CD8-positive, alpha-beta memory T cell (primary cell): ENCODE data around the gene GPHA2. TPM values are rescaled to one million over a fixed set of nuclear protein-coding genes. Genes with fewer than 3 reads are reported as not detected.
A peak's percentile ranks its signal among the peaks of the same experiment; 100 is the strongest.

ENCODE experiments used
- CTCF ChIA-PET: fragments of 350-600 bp; sonication (Branson Sonifier 250); formaldehyde crosslinking; loops from one replicate; lab custom pipeline; 2021; ENCODE audit warnings: antibody characterized with exemption; lab: Charles Lee
- POLR2A ChIA-PET: fragments of 350-600 bp; sonication (Branson Sonifier 250); formaldehyde crosslinking; loops from one replicate; lab custom pipeline; 2021; ENCODE audit warnings: antibody characterized with exemption; lab: Charles Lee
- DNase-seq, 5 donors: peaks; one replicate each; pipeline versions ENCODE4 v3.0.0 to v3.0.0-alpha.2; 2020 to 2022; ENCODE audit warnings: mixed read lengths in 1 of 5
- H3K27ac ChIP-seq: one replicate; pipeline ENCODE4 v1.7.0; 2013; ENCODE audit warnings: low read depth, mild to moderate bottlenecking, low read length, moderate library complexity
- H3K27me3 ChIP-seq: 2 replicates; pipeline ENCODE4 v1.7.0; 2013; ENCODE audit warnings: low read length, mild to moderate bottlenecking; ENCODE audit not compliant: insufficient read depth, poor library complexity, severe bottlenecking
- H3K36me3 ChIP-seq: 2 replicates; pipeline ENCODE4 v1.7.0; 2013; ENCODE audit warnings: mild to moderate bottlenecking, low read length, moderate library complexity; ENCODE audit not compliant: insufficient read depth
- H3K4me1 ChIP-seq: 2 replicates; pipeline ENCODE4 v1.7.0; 2013; ENCODE audit warnings: mild to moderate bottlenecking, low read length, moderate library complexity; ENCODE audit not compliant: insufficient read depth
- H3K4me3 ChIP-seq: 2 replicates; pipeline ENCODE4 v1.7.0; 2013; ENCODE audit warnings: mild to moderate bottlenecking, low read length
- H3K9me3 ChIP-seq: 2 replicates; pipeline ENCODE4 v1.7.0; 2013; ENCODE audit warnings: mild to moderate bottlenecking, low read length
- H3K27ac Mint-ChIP-seq, 8 donors: one replicate each; pipeline ENCODE4 v1.8.0; 2020 to 2021; ENCODE audit warnings: mixed read lengths in 8 of 8, mild to moderate bottlenecking in 6 of 8, inconsistent platforms in 3 of 8, moderate library complexity in 3 of 8
- H3K27me3 Mint-ChIP-seq, 2 donors: one replicate each; pipeline ENCODE4 v1.8.0; 2020 to 2021; ENCODE audit warnings: mixed read lengths in 2 of 2, mild to moderate bottlenecking in 1 of 2, moderate library complexity in 1 of 2
- H3K36me3 Mint-ChIP-seq, 3 donors: one replicate each; pipeline ENCODE4 v1.8.0; 2020 to 2021; ENCODE audit warnings: mixed read lengths in 3 of 3, inconsistent platforms in 1 of 3, mild to moderate bottlenecking in 1 of 3
- H3K4me1 Mint-ChIP-seq, 3 donors: one replicate each; pipeline ENCODE4 v1.8.0; 2020 to 2021; ENCODE audit warnings: mixed read lengths in 3 of 3, inconsistent platforms in 1 of 3, mild to moderate bottlenecking in 1 of 3
- H3K4me3 Mint-ChIP-seq, 7 donors: one replicate each; pipeline ENCODE4 v1.8.0; 2020 to 2021; ENCODE audit warnings: mixed read lengths in 7 of 7, mild to moderate bottlenecking in 6 of 7, moderate library complexity in 4 of 7, inconsistent platforms in 2 of 7
- H3K9me3 Mint-ChIP-seq, 5 donors: one replicate each; pipeline ENCODE4 v1.8.0; 2020 to 2022; ENCODE audit warnings: mixed read lengths in 5 of 5, mild to moderate bottlenecking in 3 of 5, moderate library complexity in 2 of 5, inconsistent platforms in 1 of 5
- polyA plus RNA-seq: library from polyadenylated mRNA; unstranded; fragments of 300-500 nt; fragmentation: Illumina TruSeq; gene quantifications from one replicate; pipeline ENCODE4 v1.2.3, GENCODE V29; 2021
- total RNA-seq, 2 experiments: library from RNA; stranded (reverse); gene quantifications; one replicate each; pipeline ENCODE4 v1.2.3, GENCODE V29; 2021

GPHA2 gene
- total and polyA plus RNA-seq, 3 experiments from 2014 or later = not detected

DNA sequence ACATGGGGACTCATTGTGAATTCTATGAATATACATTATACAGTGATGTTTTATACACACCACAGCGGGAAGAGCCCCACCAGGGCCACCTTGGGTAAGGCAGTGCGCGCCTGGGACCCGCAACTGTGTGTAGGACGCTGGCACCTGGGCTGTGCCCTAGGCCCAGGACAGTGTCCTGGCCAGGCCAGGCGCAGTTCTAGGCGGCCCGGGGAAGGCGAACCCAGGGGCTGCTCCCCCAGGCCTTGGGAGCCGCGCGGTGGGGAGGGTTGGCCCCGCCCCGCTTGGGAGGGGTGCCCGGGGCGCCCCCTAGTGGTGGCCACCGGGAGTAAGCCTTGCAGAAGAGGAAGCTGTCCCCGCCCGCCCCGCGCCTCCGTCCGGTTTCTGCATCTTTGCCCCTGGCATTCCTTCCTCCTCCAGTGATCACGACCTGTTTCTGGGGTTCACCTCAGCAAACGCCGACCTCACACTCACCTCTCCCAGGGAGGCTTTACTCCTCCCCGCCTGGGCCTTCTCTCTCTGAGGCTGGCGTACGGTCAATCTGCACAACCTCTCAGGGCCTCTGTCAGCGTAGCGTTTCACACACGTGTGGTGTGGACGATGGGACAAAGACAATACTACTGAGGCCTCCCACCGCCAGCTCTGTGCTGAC, 47.8 kb downstream of the GPHA2 start:
- Histone ChIP-seq H3K27me3 (no peaks in the 10 kb centered on the region), H3K4me1 (peaks cover 29% of the 10 kb centered on the region), H3K9me3 (no peaks in the 10 kb centered on the region), H3K36me3 (no peaks in the 10 kb centered on the region), H3K27ac (peak overlapping the region; percentile 75), H3K4me3 (peak overlapping the region; percentile 60)
- ChIA-PET CTCF (interaction anchor here (0.6 to 29.6 kb wide), 7 partner anchors 8 to 33 kb away, joined by 3 to 1256 read pairs (median 4); partner anchors contain the start of genes ATG2A, CDC42BPG and EHD1), POLR2A (interaction anchor here (0.5 to 1.9 kb wide), 10 partner anchors 9 to 109 kb away, joined by 3 to 12 read pairs (median 6); partner anchors contain the start of gene EHD1)
- peak overlapping the region in 7 of 8 donors; percentile 26 to 95 (median 85) for H3K27ac Mint-ChIP-seq
- H3K27me3 Mint-ChIP-seq = no peaks in the 10 kb centered on the region
- H3K9me3 Mint-ChIP-seq = no peaks in the 10 kb centered on the region
- peak overlapping the region; percentile 35 to 87 (median 78) for H3K4me3 Mint-ChIP-seq
- DNase-seq = peak; percentile 78 to 89 (median 84)
- H3K36me3 Mint-ChIP-seq = no peaks in the 10 kb centered on the region
- H3K4me1 Mint-ChIP-seq = peaks cover 24 to 41% (median 24%) of the 10 kb centered on the region in 3 donors

DNA sequence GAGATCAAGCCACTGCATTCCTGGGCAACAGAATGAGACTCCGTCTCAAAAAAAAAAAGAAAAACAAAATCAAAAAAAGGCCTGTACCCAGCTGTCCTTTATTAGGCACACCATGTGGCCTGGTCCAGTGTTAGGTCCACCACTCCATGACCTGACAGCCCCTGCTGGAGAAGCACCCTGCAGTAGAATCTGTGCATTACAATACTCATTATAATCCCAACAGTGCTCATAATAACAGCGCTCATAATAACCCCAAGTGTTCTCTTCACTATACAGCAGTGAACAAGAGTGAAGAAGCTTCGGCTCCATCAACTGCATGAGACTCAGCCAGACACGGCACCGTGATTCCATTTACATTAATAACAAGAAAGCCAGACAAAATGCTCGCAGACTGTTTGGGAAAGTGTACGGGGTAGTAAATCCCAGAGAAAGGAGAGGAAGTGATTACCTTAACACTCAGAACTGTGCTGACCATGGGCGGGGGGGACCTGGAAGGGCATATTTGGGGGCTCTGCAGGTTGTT, 48.4 kb downstream of the GPHA2 start:
- peak overlapping the region; percentile 75 for H3K27ac ChIP-seq
- DNase-seq = no peak
- Mint-ChIP-seq H3K27me3 (no peaks in the 10 kb centered on the region), H3K9me3 (no peaks in the 10 kb centered on the region), H3K36me3 (no peaks in the 10 kb centered on the region), H3K4me1 (peaks cover 24 to 42% (median 24%) of the 10 kb centered on the region in 3 donors), H3K4me3 (peak overlapping the region in 2 of 7 donors; percentile 51 to 68), H3K27ac (peak overlapping the region in 6 of 8 donors; percentile 10 to 91 (median 84))
- no peaks in the 10 kb centered on the region for H3K27me3 ChIP-seq
- ChIA-PET CTCF (interaction anchor here (1.0 to 29.6 kb wide), 5 partner anchors 9 to 33 kb away, joined by 3 to 1256 read pairs (median 19); partner anchors contain the start of genes ATG2A, CDC42BPG and EHD1), POLR2A (interaction anchor here (0.5 to 1.9 kb wide), 7 partner anchors 9 to 232 kb away, joined by 3 to 12 read pairs (median 6); partner anchors contain the start of gene EHD1)
- peaks cover 29% of the 10 kb centered on the region for H3K4me1 ChIP-seq
- H3K9me3 ChIP-seq = no peaks in the 10 kb centered on the region
- H3K36me3 ChIP-seq = no peaks in the 10 kb centered on the region
- H3K4me3 ChIP-seq = no peak overlapping the region

DNA sequence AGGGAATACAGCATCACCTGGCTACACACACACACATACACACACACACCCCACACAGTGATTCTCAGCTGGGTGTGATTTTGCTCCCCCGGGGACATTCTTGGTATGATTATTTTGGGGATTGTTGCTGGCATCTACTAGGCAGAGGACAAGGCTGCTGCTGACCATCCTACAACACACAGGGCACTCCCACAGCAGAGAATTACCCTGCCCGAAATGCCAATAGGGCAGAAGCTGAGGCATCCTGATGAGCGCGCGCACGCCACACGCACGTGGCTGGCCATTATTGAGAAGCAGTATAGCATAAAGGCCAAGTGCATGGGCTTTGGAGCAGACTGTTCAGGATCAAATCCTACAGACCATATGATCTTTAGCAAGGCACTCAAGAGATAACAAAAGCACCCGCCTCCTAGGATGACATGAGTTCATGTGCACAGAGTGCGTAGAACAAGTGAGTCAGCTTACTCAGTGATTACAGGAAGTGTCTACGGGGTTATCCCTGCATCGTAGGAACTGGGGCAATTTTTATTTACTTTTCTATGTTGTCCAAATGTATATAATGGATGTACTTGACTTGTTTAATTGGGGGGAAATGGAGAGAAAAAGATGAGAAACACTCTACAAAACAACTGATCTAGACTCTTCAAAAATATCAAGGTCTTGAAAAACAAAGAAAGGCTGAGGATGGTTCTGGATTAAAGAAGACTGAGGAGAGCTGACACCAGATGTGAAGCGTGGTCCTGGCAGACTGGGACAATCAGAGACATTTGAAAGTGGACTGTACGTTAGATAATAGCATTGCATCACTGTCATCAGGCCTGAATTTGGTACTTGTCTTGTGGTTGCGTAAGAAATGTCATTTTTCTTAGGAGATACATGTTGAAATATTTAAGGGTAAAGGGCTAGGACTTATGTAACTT, 50.1 kb downstream of the GPHA2 start:
- CTCF ChIA-PET = interaction anchor here (1.4 to 29.6 kb wide), 6 partner anchors 8 to 129 kb away, joined by 4 to 1256 read pairs (median 10); partner anchors contain the start of genes ARL2, CDC42BPG and EHD1
- H3K27me3 ChIP-seq = no peaks in the 10 kb centered on the region
- no peak overlapping the region for H3K4me3 ChIP-seq
- no peaks in the 10 kb centered on the region for H3K9me3 Mint-ChIP-seq
- no peak for DNase-seq
- peak overlapping the region; percentile 55 for H3K27ac ChIP-seq
- H3K9me3 ChIP-seq = no peaks in the 10 kb centered on the region
- peak overlapping the region; percentile 28 to 89 (median 74) for H3K27ac Mint-ChIP-seq
- H3K4me3 Mint-ChIP-seq = peak overlapping the region in 1 of 7 donors; percentile 3
- H3K4me1 ChIP-seq = peaks cover 39% of the 10 kb centered on the region
- no peaks in the 10 kb centered on the region for H3K27me3 Mint-ChIP-seq
- POLR2A ChIA-PET = interaction anchor here (0.7 to 14.7 kb wide), 2 partner anchors 14 to 27 kb away, joined by 8 to 569 read pairs; no protein-coding TSS in a partner anchor
- no peaks in the 10 kb centered on the region for H3K36me3 Mint-ChIP-seq
- no peaks in the 10 kb centered on the region for H3K36me3 ChIP-seq
- peaks cover 34 to 52% (median 35%) of the 10 kb centered on the region in 3 donors for H3K4me1 Mint-ChIP-seq

Other genes with a start within 250 kb of the GPHA2 start
- under 1 TPM; 0.55 to 0.75 TPM for gene NRXN2, start 212.7 kb downstream of the GPHA2 start, total RNA-seq
- gene NRXN2, start 212.7 kb downstream of the GPHA2 start, polyA plus RNA-seq = not detected
- 10 to 100 TPM; 30.2 to 33.5 TPM for gene RASGRP2, start 191.8 kb downstream of the GPHA2 start, total RNA-seq
- 145 TPM for gene RASGRP2, start 191.8 kb downstream of the GPHA2 start, polyA plus RNA-seq
- 1 to 10 TPM; 2.2 TPM for gene PYGM, start 175.9 kb downstream of the GPHA2 start, total RNA-seq
- 0.15 TPM for gene PYGM, start 175.9 kb downstream of the GPHA2 start, polyA plus RNA-seq
- 100 to 1,000 TPM; 403 to 423 TPM for gene SF1, start 157.4 kb downstream of the GPHA2 start, total RNA-seq
- gene SF1, start 157.4 kb downstream of the GPHA2 start, polyA plus RNA-seq = 176 TPM
- 10 to 100 TPM; 54.8 to 55.3 TPM for gene MAP4K2, start 132.7 kb downstream of the GPHA2 start, total RNA-seq
- 39.0 TPM for gene MAP4K2, start 132.7 kb downstream of the GPHA2 start, polyA plus RNA-seq
- 10 to 100 TPM; 45.8 to 47.7 TPM for gene MEN1, start 125.3 kb downstream of the GPHA2 start, total RNA-seq
- 45.0 TPM for gene MEN1, start 125.3 kb downstream of the GPHA2 start, polyA plus RNA-seq
- gene CDC42BPG, start 91.2 kb downstream of the GPHA2 start, total RNA-seq = 1 to 10 TPM in 1 of 2 experiments, under 1 TPM in 1; 0.66 to 2.3 TPM
- 0.52 TPM for gene CDC42BPG, start 91.2 kb downstream of the GPHA2 start, polyA plus RNA-seq
- gene EHD1, start 57.3 kb downstream of the GPHA2 start, total RNA-seq = 100 to 1,000 TPM; 102 to 110 TPM
- gene EHD1, start 57.3 kb downstream of the GPHA2 start, polyA plus RNA-seq = 258 TPM
- 10 to 100 TPM; 25.7 to 27.0 TPM for gene ATG2A, start 18.7 kb downstream of the GPHA2 start, total RNA-seq
- gene ATG2A, start 18.7 kb downstream of the GPHA2 start, polyA plus RNA-seq = 7.6 TPM
- 10 to 100 TPM; 11.2 to 11.7 TPM for gene PPP2R5B, start 11.2 kb downstream of the GPHA2 start, total RNA-seq
- gene PPP2R5B, start 11.2 kb downstream of the GPHA2 start, polyA plus RNA-seq = 7.8 TPM
- gene MAJIN, start 36.2 kb upstream of the GPHA2 start, total RNA-seq = not detected
- not detected for gene MAJIN, start 36.2 kb upstream of the GPHA2 start, polyA plus RNA-seq
- gene BATF2, start 61.1 kb upstream of the GPHA2 start, total RNA-seq = under 1 TPM in 1 of 2 experiments, not detected in 1; 0.11 TPM
- gene BATF2, start 61.1 kb upstream of the GPHA2 start, polyA plus RNA-seq = not detected
- gene ARL2, start 78.3 kb upstream of the GPHA2 start, total RNA-seq = 100 to 1,000 TPM; 125 TPM
- 99.7 TPM for gene ARL2, start 78.3 kb upstream of the GPHA2 start, polyA plus RNA-seq
- gene SNX15, start 91.5 kb upstream of the GPHA2 start, total RNA-seq = 10 to 100 TPM; 18.3 to 21.6 TPM
- gene SNX15, start 91.5 kb upstream of the GPHA2 start, polyA plus RNA-seq = 16.4 TPM
- gene SAC3D1, start 105.3 kb upstream of the GPHA2 start, total RNA-seq = 10 to 100 TPM; 24.8 to 27.1 TPM
- gene SAC3D1, start 105.3 kb upstream of the GPHA2 start, polyA plus RNA-seq = 12.0 TPM
- 10 to 100 TPM; 10.8 to 13.3 TPM for gene NAALADL1, start 122.7 kb upstream of the GPHA2 start, total RNA-seq
- 17.0 TPM for gene NAALADL1, start 122.7 kb upstream of the GPHA2 start, polyA plus RNA-seq
- 10 to 100 TPM; 94.9 to 98.8 TPM for gene CDCA5, start 148.1 kb upstream of the GPHA2 start, total RNA-seq
- gene CDCA5, start 148.1 kb upstream of the GPHA2 start, polyA plus RNA-seq = 0.54 TPM
- 10 to 100 TPM; 30.8 to 33.5 TPM for gene ZFPL1, start 148.3 kb upstream of the GPHA2 start, total RNA-seq
- gene ZFPL1, start 148.3 kb upstream of the GPHA2 start, polyA plus RNA-seq = 24.4 TPM
- gene VPS51, start 160.3 kb upstream of the GPHA2 start, total RNA-seq = 100 to 1,000 TPM; 120 to 131 TPM
- 99.1 TPM for gene VPS51, start 160.3 kb upstream of the GPHA2 start, polyA plus RNA-seq
- 10 to 100 TPM; 17.8 to 17.9 TPM for gene TM7SF2, start 176.0 kb upstream of the GPHA2 start, total RNA-seq
- gene TM7SF2, start 176.0 kb upstream of the GPHA2 start, polyA plus RNA-seq = 11.1 TPM
- 10 to 100 TPM; 15.2 to 20.1 TPM for gene ZNHIT2, start 181.8 kb upstream of the GPHA2 start, total RNA-seq
- 19.8 TPM for gene ZNHIT2, start 181.8 kb upstream of the GPHA2 start, polyA plus RNA-seq
- gene FAU, start 186.2 kb upstream of the GPHA2 start, total RNA-seq = 1,000 to 10,000 TPM; 1,054 to 1,073 TPM
- 904 TPM for gene FAU, start 186.2 kb upstream of the GPHA2 start, polyA plus RNA-seq
- gene MRPL49, start 186.4 kb upstream of the GPHA2 start, total RNA-seq = 100 to 1,000 TPM; 117 to 118 TPM
- 81.5 TPM for gene MRPL49, start 186.4 kb upstream of the GPHA2 start, polyA plus RNA-seq
- 10 to 100 TPM; 35.1 to 39.7 TPM for gene SYVN1, start 198.6 kb upstream of the GPHA2 start, total RNA-seq
- 19.6 TPM for gene SYVN1, start 198.6 kb upstream of the GPHA2 start, polyA plus RNA-seq
- gene SPDYC, start 234.3 kb upstream of the GPHA2 start, total RNA-seq = not detected
- gene SPDYC, start 234.3 kb upstream of the GPHA2 start, polyA plus RNA-seq = not detected
- 10 to 100 TPM; 88.2 to 92.0 TPM for gene CAPN1, start 246.0 kb upstream of the GPHA2 start, total RNA-seq
- gene CAPN1, start 246.0 kb upstream of the GPHA2 start, polyA plus RNA-seq = 110 TPM